SU-DHL-6 (cell line): Measurements from ENCODE around the gene CXCR4.
"Not testable (repeated sequence)": the region's sequence is repeated elsewhere in the genome, so short reads cannot be mapped to it uniquely, and the experiment has no call there.

ENCODE experiments used
- CTCF ChIP-seq: fragments of 200-600 bp; sonication (generic); IDR thresholded peaks from one replicate; pipeline ENCODE4 v1.5.1; 2017; ENCODE audit warnings: antibody characterized with exemption, mild to moderate bottlenecking, low read length, moderate library complexity; ENCODE audit not compliant: insufficient read depth, poor library complexity, severe bottlenecking
- EZH2phosphoT487 ChIP-seq: fragments of 200-600 bp; sonication (generic), shearing (Covaris generic); conservative IDR thresholded peaks from 2 replicates; pipeline ENCODE4 v1.6.1; 2018; ENCODE audit warnings: mild to moderate bottlenecking, antibody characterized with exemption, low read length, moderate library complexity, mixed read lengths

GRCh38 chr2:136087901-136088460 lies 30.0 kb downstream of the CXCR4 start:
- not testable (repeated sequence) for TF ChIP-seq CTCF, EZH2phosphoT487
